Endothelial cell of umbilical vein (primary cell): Measurements from ENCODE around the gene AKAP8. TPM values are rescaled to one million over a fixed set of nuclear protein-coding genes. Genes with fewer than 3 reads are reported as not detected.

Experiments
- BruUV-seq: library from RNA; stranded (reverse); fragments of 400-500 nt; replicated peaks from 2 replicates; lab custom pipeline; 2021; lab: Mats Ljungman, UMichigan
- CTCF ChIA-PET: fragments of 300-600, 350-600 bp; sonication (Branson Sonifier 250); formaldehyde crosslinking; loops from one replicate; lab custom pipeline; 2021; ENCODE audit warnings: antibody characterized with exemption, inconsistent platforms; lab: Charles Lee
- POLR2A ChIA-PET: fragments of 300-600, 350-600 bp; sonication (Branson Sonifier 250); formaldehyde crosslinking; loops from one replicate; lab custom pipeline; 2021; ENCODE audit warnings: antibody characterized with exemption, inconsistent platforms; lab: Charles Lee
- DNase-seq: peaks from one replicate; pipeline ENCODE4 v3.0.0-alpha.2; 2011; ENCODE audit warnings: low read depth, low spot score
- FAIRE-seq: peaks from 2 replicates; lab custom pipeline; 2011; peaks lifted over from hg19 to GRCh38; lab: Jason Lieb, UNC
- H2AFZ ChIP-seq: 2 replicates; pipeline ENCODE4 v1.6.0; 2012; ENCODE audit warnings: low read depth, low read length, control low read depth, inconsistent platforms
- H3K27ac ChIP-seq: 2 replicates; pipeline ENCODE4 v1.5.1; 2011; ENCODE audit warnings: low read depth, mild to moderate bottlenecking, control low read depth, low read length, moderate library complexity; ENCODE audit not compliant: insufficient read depth
- H3K27me3 ChIP-seq, 2 experiments: 2 replicates each; pipeline versions ENCODE4 v1.6.0 to v1.6.1; 2011; ENCODE audit warnings: low read length in 2 of 2, mixed read lengths in 1 of 2; ENCODE audit not compliant: control insufficient read depth in 2 of 2, insufficient read depth in 2 of 2
- H3K36me3 ChIP-seq, 2 experiments: 2 replicates in 1 of 2; 3 replicates in 1 of 2; pipeline ENCODE4 v1.5.1; 2011; ENCODE audit warnings: low read length in 2 of 2, mild to moderate bottlenecking in 1 of 2, moderate library complexity in 1 of 2; ENCODE audit not compliant: control insufficient read depth in 2 of 2, insufficient read depth in 2 of 2; ENCODE audit errors: extremely low read depth in 1 of 2
- H3K4me1 ChIP-seq: 3 replicates; pipeline ENCODE4 v1.5.1; 2011; ENCODE audit warnings: mild to moderate bottlenecking, low read length; ENCODE audit not compliant: control insufficient read depth, insufficient read depth; ENCODE audit errors: extremely low read depth
- H3K4me2 ChIP-seq: 2 replicates; pipeline ENCODE4 v1.6.1; 2011; ENCODE audit warnings: low read length, control low read depth, mixed read lengths; ENCODE audit not compliant: insufficient read depth
- H3K4me3 ChIP-seq, 3 experiments: fragments of 200-600 bp in 1 of 3; sonication (generic), shearing (Covaris generic) in 1 of 3; replicated peaks in 1 of 3; 2 replicates each; pipeline ENCODE4 v1.5.1; 2011 to 2016; ENCODE audit warnings: control low read depth in 3 of 3, low read length in 3 of 3, mild to moderate bottlenecking in 2 of 3, inconsistent platforms in 1 of 3, low read depth in 1 of 3, moderate library complexity in 1 of 3; ENCODE audit not compliant: insufficient read depth in 1 of 3
- H3K79me2 ChIP-seq: 2 replicates; pipeline ENCODE4 v1.6.0; 2012; ENCODE audit warnings: low read length, inconsistent platforms; ENCODE audit not compliant: control insufficient read depth, insufficient read depth
- H3K9ac ChIP-seq: replicated peaks from 2 replicates; pipeline ENCODE3; 2011; ENCODE audit warnings: low read length, control low read depth; ENCODE audit not compliant: insufficient read depth; ENCODE audit errors: extremely low read depth
- H3K9me1 ChIP-seq: replicated peaks from 3 replicates; pipeline ENCODE4 v1.6.0; 2011; ENCODE audit warnings: mild to moderate bottlenecking, low read length; ENCODE audit not compliant: control insufficient read depth, insufficient read depth; ENCODE audit errors: extremely low read depth
- H3K9me3 ChIP-seq: replicated peaks from 2 replicates; pipeline ENCODE4 v1.5.1; 2012; ENCODE audit warnings: low read length, inconsistent platforms; ENCODE audit not compliant: control insufficient read depth, insufficient read depth
- H4K20me1 ChIP-seq: replicated peaks from 2 replicates; pipeline ENCODE3; 2011; ENCODE audit warnings: mild to moderate bottlenecking, low read length; ENCODE audit not compliant: control insufficient read depth, insufficient read depth; ENCODE audit errors: extremely low read depth
- EZH2 ChIP-seq: IDR thresholded peaks from 2 replicates; pipeline ENCODE4 v1.6.1; 2012; ENCODE audit warnings: borderline replicate concordance, low read depth, mild to moderate bottlenecking, moderate library complexity, low read length, inconsistent platforms; ENCODE audit not compliant: severe bottlenecking
- FOS ChIP-seq: IDR thresholded peaks from 2 replicates; pipeline ENCODE4 v1.6.1; 2011; ENCODE audit warnings: mild to moderate bottlenecking, low read length, moderate library complexity, borderline replicate concordance; ENCODE audit not compliant: insufficient read depth
- GATA2 ChIP-seq: IDR thresholded peaks from 2 replicates; pipeline ENCODE4 v1.7.0; 2011; ENCODE audit warnings: low read depth, mild to moderate bottlenecking, moderate library complexity, mixed read lengths, low read length; ENCODE audit not compliant: insufficient read length, insufficient read depth
- JUN ChIP-seq: IDR thresholded peaks from 2 replicates; pipeline ENCODE4 v1.6.1; 2011; ENCODE audit warnings: borderline replicate concordance, low read depth; ENCODE audit not compliant: insufficient read length, insufficient read depth
- MYC ChIP-seq: IDR thresholded peaks from one replicate; pipeline ENCODE4 v1.6.1; 2011; ENCODE audit warnings: mild to moderate bottlenecking, low read depth, low read length
- POLR2A ChIP-seq: IDR thresholded peaks from 2 replicates; pipeline ENCODE4 v1.6.1; 2012; ENCODE audit warnings: low read depth, mild to moderate bottlenecking, control low read depth, low read length
- POLR2AphosphoS5 ChIP-seq: IDR thresholded peaks from 2 replicates; pipeline ENCODE4 v1.6.1; 2012; ENCODE audit warnings: low read depth, mild to moderate bottlenecking, control low read depth, low read length, moderate library complexity; ENCODE audit not compliant: insufficient read depth
- dilution Hi-C: fragments of 300-500 bp; cut with MboI; formaldehyde crosslinking; loops from one replicate; pipeline ENCODE4 v1.15.0; 2019; ENCODE audit warnings: low sequenced_read_pairs; ENCODE audit not compliant: extremely low pct_ligation_motif_present
- intact Hi-C: fragments of 100-400 bp; cut with micrococcal nuclease; formaldehyde crosslinking; loops from one replicate; pipeline ENCODE4 v1.10.0; 2022
- polyA plus RNA-seq, 4 experiments: library from polyadenylated mRNA; depleted of rRNA in 3 of 4; stranded (reverse) in 3 of 4; unstranded in 1 of 4; fragments of >200 nt; gene quantifications; 2 replicates each; pipeline versions ENCODE4 v1.2.1 to v1.2.3, GENCODE V29; 2011 to 2012; ENCODE audit warnings: missing spikeins in 1 of 4
- total RNA-seq: library from RNA; stranded (reverse); gene quantifications from 2 replicates; pipeline ENCODE4 v1.2.3, GENCODE V29; 2021
- TF ChIP-seq, protein P1 (sequence below): IDR thresholded peaks from 2 replicates; pipeline ENCODE4 v1.6.1; 2011; ENCODE audit not compliant: insufficient read depth, insufficient read length
- TF ChIP-seq, protein P2 (sequence below), 2 donors: IDR thresholded peaks; 1 replicate in 1 of 2; 2 replicates in 1 of 2; pipeline ENCODE4 v1.5.1; 2011; ENCODE audit warnings: low read length in 2 of 2, mild to moderate bottlenecking in 2 of 2, moderate library complexity in 2 of 2, control low read depth in 1 of 2, inconsistent platforms in 1 of 2, low read depth in 1 of 2; ENCODE audit not compliant: insufficient read depth in 1 of 2; ENCODE audit errors: extremely low read depth in 1 of 2

The AKAP8 gene
- total and polyA plus RNA-seq, 2 donors (not counting 3 experiments of a cell fraction or from before 2014, with no cell fraction given), result 16.4 to 44.1 TPM

DNA sequence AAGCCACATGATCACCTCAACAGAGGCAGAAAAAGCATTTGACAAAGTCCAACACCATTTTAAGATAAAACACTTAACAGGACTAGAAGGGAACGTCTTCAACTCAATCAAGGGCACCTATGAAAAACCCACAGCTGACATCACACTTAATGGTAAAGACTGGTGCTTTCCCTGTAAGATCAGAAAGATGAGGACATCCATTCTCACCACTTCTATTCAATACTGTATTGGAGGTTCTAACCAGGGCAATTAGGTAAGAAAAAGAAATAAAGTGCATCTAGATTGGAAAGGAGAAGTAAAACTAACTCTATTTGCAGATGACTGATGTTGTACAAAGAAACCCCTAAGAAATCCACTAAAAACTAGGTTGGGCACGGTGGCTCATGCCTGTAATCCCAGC is 11.2 kb upstream of the AKAP8 start:
- H3K27ac ChIP-seq, result no peak overlapping the region
- H3K9me3 ChIP-seq, result no peaks in the 10 kb centered on the region
- H4K20me1 ChIP-seq, result no peaks in the 10 kb centered on the region
- intact Hi-C loops, result no loop called here
- FAIRE-seq (no peak), DNase-seq (no peak)
- no peaks in the 10 kb centered on the region for H3K27me3 ChIP-seq
- no TSS peak for BruUV-seq
- no peak overlapping the region for H2AFZ ChIP-seq
- no peak overlapping the region for H3K4me3 ChIP-seq
- H3K4me1 ChIP-seq, result peaks cover 3% of the 10 kb centered on the region
- H3K9me1 ChIP-seq, result no peaks in the 10 kb centered on the region
- TF ChIP-seq POLR2A, result no peak
- TF ChIP-seq, protein P1, sequence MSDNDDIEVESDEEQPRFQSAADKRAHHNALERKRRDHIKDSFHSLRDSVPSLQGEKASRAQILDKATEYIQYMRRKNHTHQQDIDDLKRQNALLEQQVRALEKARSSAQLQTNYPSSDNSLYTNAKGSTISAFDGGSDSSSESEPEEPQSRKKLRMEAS, result no peak
- TF ChIP-seq POLR2AphosphoS5, result no peak
- TF ChIP-seq GATA2, result no peak
- TF ChIP-seq FOS, result no peak
- TF ChIP-seq, protein P2, sequence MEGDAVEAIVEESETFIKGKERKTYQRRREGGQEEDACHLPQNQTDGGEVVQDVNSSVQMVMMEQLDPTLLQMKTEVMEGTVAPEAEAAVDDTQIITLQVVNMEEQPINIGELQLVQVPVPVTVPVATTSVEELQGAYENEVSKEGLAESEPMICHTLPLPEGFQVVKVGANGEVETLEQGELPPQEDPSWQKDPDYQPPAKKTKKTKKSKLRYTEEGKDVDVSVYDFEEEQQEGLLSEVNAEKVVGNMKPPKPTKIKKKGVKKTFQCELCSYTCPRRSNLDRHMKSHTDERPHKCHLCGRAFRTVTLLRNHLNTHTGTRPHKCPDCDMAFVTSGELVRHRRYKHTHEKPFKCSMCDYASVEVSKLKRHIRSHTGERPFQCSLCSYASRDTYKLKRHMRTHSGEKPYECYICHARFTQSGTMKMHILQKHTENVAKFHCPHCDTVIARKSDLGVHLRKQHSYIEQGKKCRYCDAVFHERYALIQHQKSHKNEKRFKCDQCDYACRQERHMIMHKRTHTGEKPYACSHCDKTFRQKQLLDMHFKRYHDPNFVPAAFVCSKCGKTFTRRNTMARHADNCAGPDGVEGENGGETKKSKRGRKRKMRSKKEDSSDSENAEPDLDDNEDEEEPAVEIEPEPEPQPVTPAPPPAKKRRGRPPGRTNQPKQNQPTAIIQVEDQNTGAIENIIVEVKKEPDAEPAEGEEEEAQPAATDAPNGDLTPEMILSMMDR (IDR thresholded peaks at IDR 0.05; ENCODE audit: extremely low read depth in 1 of 2, insufficient read depth in 1 of 2, low read depth in 1 of 2, low read length in 2 of 2), result no peak
- no peak for TF ChIP-seq EZH2
- no peak for TF ChIP-seq MYC
- no peak for TF ChIP-seq JUN
- peaks cover 0 to 6% of the 10 kb centered on the region in 2 experiments for H3K36me3 ChIP-seq
- peaks cover 11% of the 10 kb centered on the region for H3K79me2 ChIP-seq
- POLR2A ChIA-PET, result no interaction called here
- CTCF ChIA-PET, result no interaction called here
- H3K4me2 ChIP-seq, result no peak overlapping the region
- dilution Hi-C loops, result no loop called here
- H3K9ac ChIP-seq, result no peak overlapping the region
